ENCODE measurements around the gene DDX4. TPM values are rescaled to one million over a fixed set of nuclear protein-coding genes. Genes with fewer than 3 reads are reported as not detected.

The DDX4 gene
- total and polyA plus RNA-seq, 12 donors = 0.06 TPM; not detected in 11

DNA sequence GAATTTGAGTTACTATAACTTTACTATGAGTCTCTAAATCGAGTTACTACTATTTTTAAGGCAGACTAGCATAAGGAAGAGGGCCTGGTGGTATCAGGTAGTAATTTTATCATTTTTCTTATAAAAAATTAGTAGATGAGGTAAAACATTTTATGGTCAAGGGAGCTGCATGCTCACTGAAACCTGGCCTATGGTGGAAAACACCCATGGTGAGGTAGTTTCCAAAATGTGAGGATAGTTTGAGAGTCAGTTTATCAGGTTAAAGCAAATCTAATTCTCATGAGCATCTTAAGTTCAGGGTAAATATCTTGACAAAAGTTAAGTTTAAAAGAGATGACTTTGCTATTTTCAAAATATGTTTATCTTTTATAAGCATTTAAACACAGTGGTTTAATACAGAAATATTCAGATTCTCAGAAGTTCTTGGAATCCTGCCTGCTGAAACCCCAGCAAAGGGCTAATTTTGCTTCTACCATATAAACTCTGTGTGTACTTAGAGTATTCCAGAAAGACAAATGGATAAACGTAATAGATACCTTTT lies 10.0 kb downstream of the DDX4 start:
- Histone ChIP-seq H3K4me1 (replicated peaks in 1 of 2) (no peaks in the 10 kb centered on the region), H3K9me3 (replicated peaks in 1 of 3) (no peaks in the 10 kb centered on the region), H3K27ac (no peak overlapping the region), H3K36me3 (replicated peaks in 1 of 2) (no peaks in the 10 kb centered on the region), H3K27me3 (peaks cover 4% of the 10 kb centered on the region), H3K4me3 (no peak overlapping the region)
- intact Hi-C loops (cut with DNase I) = no loop called here
- TF ChIP-seq, protein P1, sequence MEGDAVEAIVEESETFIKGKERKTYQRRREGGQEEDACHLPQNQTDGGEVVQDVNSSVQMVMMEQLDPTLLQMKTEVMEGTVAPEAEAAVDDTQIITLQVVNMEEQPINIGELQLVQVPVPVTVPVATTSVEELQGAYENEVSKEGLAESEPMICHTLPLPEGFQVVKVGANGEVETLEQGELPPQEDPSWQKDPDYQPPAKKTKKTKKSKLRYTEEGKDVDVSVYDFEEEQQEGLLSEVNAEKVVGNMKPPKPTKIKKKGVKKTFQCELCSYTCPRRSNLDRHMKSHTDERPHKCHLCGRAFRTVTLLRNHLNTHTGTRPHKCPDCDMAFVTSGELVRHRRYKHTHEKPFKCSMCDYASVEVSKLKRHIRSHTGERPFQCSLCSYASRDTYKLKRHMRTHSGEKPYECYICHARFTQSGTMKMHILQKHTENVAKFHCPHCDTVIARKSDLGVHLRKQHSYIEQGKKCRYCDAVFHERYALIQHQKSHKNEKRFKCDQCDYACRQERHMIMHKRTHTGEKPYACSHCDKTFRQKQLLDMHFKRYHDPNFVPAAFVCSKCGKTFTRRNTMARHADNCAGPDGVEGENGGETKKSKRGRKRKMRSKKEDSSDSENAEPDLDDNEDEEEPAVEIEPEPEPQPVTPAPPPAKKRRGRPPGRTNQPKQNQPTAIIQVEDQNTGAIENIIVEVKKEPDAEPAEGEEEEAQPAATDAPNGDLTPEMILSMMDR (IDR thresholded peaks at IDR 0.05) = no peak
- TF ChIP-seq POLR2A (IDR thresholded peaks at IDR 0.05) = no peak
- WGBS, 4 donors = 79 to 86% (median 81%) methylated on average over 2 of the region's 2 CpGs
- no peak for DNase-seq

DNA sequence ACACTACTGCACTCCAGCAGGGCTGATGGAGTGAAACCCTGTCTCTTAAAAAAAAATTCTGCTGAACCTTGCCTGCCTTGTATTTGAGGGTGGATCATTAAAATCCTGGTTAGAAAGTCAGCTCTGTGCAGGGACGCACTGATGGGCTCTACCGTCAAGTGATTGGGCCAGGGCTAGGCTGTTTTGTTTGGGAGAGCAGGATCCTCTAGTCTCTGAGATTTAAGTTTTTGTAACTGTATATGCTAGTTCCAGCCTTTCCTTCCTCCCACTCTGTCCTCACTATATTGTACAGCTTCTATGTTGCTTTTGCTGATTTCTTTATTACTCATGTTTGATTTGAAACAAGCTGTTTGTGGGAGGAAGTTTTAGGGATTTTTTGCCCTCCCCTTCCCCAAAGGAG lies 11.5 kb downstream of the DDX4 start:
- Histone ChIP-seq H3K36me3 (replicated peaks in 1 of 2) (no peaks in the 10 kb centered on the region), H3K27me3 (no peaks in the 10 kb centered on the region), H3K4me3 (no peak overlapping the region), H3K27ac (no peak overlapping the region), H3K4me1 (replicated peaks in 1 of 2) (no peaks in the 10 kb centered on the region), H3K9me3 (replicated peaks in 1 of 3) (no peaks in the 10 kb centered on the region)
- DNase-seq = no peak
- WGBS, 4 donors = 71 to 92% (median 80%) methylated on average over 2 of the region's 2 CpGs
- intact Hi-C loops (cut with DNase I) = no loop called here
- TF ChIP-seq, protein P1 (IDR thresholded peaks at IDR 0.05) = no peak
- TF ChIP-seq POLR2A (IDR thresholded peaks at IDR 0.05) = no peak

DNA sequence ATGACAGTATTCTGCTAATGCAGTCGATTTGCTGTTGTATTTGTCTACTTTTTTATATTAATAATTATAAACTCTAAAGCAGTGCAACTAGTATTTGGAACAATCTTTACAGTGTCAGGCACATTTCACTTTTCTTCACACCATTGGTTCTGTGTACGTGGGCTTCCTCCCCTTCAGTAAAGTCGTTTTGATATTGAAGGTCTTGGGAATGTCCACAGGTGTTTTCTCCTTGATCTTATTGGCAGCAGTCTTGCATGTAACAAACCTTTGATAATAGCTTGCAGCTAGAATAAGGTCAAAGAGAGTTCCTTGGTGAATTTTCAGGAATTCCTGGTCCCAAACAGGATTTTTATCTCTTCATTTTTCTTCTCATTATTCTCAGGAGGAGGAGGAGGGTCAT lies 12.2 kb downstream of the DDX4 start:
- no peak for TF ChIP-seq POLR2A (IDR thresholded peaks at IDR 0.05)
- TF ChIP-seq, protein P1 (IDR thresholded peaks at IDR 0.05) = no peak
- intact Hi-C loops (cut with DNase I) = no loop called here
- Histone ChIP-seq H3K4me3 (no peak overlapping the region), H3K4me1 (replicated peaks in 1 of 2) (no peaks in the 10 kb centered on the region), H3K27ac (no peak overlapping the region), H3K9me3 (replicated peaks in 1 of 3) (no peaks in the 10 kb centered on the region), H3K36me3 (replicated peaks in 1 of 2) (no peaks in the 10 kb centered on the region), H3K27me3 (peaks cover 1% of the 10 kb centered on the region)
- DNase-seq = no peak
- 51 to 63% (median 58%) methylated on average over 3 of the region's 3 CpGs for WGBS, 4 donors

DNA sequence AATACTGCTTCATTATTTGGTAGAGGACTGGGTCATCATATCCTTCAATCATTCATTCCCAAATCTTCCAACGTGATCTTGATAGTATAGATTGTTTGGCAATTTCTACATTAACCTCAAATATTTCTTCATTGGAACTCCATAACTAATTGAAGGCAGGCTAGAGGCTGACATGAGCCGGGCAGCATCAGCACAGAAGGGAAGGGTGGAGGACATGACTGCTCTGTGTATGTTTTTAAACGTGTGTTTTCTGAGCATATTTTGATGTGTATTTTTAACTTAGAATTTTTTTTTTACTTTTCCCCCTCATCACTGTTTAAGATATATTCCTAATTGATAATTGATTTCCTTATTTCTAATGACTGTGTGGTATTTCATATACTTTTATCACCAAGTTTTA lies 12.6 kb downstream of the DDX4 start:
- Histone ChIP-seq H3K27me3 (peaks cover 4% of the 10 kb centered on the region), H3K27ac (no peak overlapping the region), H3K4me3 (no peak overlapping the region), H3K4me1 (replicated peaks in 1 of 2) (no peaks in the 10 kb centered on the region), H3K9me3 (replicated peaks in 1 of 3) (no peaks in the 10 kb centered on the region), H3K36me3 (replicated peaks in 1 of 2) (no peaks in the 10 kb centered on the region)
- DNase-seq = no peak
- WGBS, 4 donors = 66 to 81% (median 72%) methylated on average over 3 of the region's 3 CpGs
- intact Hi-C loops (cut with DNase I) = no loop called here
- TF ChIP-seq, protein P1 (IDR thresholded peaks at IDR 0.05) = no peak
- TF ChIP-seq POLR2A (IDR thresholded peaks at IDR 0.05) = no peak

Data from adrenal gland (tissue), 12 donors.